Measurements from ENCODE around the gene AKR1D1. TPM values are rescaled to one million over a fixed set of nuclear protein-coding genes. Genes with fewer than 3 reads are reported as not detected.

The AKR1D1 gene
- polyA plus RNA-seq, 1 donor from 2014 or later: not detected

DNA sequence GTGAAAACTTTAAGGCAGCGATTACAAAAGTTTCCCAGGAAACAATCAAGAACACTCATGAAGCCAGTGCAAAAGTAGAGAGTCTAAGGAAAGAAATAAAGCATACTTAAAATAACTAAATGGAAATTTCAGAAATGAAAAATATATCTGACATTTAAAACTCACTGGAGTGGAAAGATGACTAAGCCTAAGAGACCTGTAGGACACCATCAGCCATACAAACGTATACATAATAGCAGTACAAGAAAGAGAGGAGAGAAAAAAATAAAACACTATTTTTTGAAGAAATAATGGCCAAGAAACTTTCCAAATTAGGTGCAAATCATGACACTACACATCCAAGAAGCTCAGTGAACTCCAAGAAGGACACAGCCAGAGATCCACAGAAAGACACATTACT lies 5.4 kb upstream of the AKR1D1 start:
- Histone ChIP-seq H3K9ac (ENCODE audit: low read length) (no peak overlapping the region), H2AFZ (ENCODE audit: low read depth, low read length) (no peak overlapping the region), H3K79me2 (replicated peaks; ENCODE audit: insufficient read depth, low read length) (no peaks in the 10 kb centered on the region), H3F3A (ENCODE audit: insufficient read depth, low read length, poor library complexity, severe bottlenecking) (no peaks in the 10 kb centered on the region), H4K20me1 (ENCODE audit: insufficient read depth) (no peaks in the 10 kb centered on the region), H3K27ac (ENCODE audit: low read length) (no peak overlapping the region), H3K36me3 (ENCODE audit: insufficient read depth, low read length) (no peaks in the 10 kb centered on the region), H3K4me2 (ENCODE audit: low read length) (no peak overlapping the region), H3K4me3 (ENCODE audit: low read length) (no peak overlapping the region), H3K9me3 (ENCODE audit: low read length) (no peaks in the 10 kb centered on the region), H3K9me2 (ENCODE audit: insufficient read depth, low read length) (no peaks in the 10 kb centered on the region), H3K27me3 (ENCODE audit: insufficient read depth, low read depth, low read length) (no peaks in the 10 kb centered on the region)
- TF ChIP-seq SMC3 (conservative IDR thresholded peaks at IDR 0.05; ENCODE audit: poor library complexity) (no peak), RAD21 (conservative IDR thresholded peaks at IDR 0.05) (no peak), MXI1 (conservative IDR thresholded peaks at IDR 0.05; ENCODE audit: poor library complexity, severe bottlenecking) (no peak), EP300 (conservative IDR thresholded peaks at IDR 0.05; ENCODE audit: poor library complexity, severe bottlenecking) (no peak), TAF1 (IDR thresholded peaks at IDR 0.05; ENCODE audit: low read depth) (no peak)
- TF ChIP-seq, protein P1, sequence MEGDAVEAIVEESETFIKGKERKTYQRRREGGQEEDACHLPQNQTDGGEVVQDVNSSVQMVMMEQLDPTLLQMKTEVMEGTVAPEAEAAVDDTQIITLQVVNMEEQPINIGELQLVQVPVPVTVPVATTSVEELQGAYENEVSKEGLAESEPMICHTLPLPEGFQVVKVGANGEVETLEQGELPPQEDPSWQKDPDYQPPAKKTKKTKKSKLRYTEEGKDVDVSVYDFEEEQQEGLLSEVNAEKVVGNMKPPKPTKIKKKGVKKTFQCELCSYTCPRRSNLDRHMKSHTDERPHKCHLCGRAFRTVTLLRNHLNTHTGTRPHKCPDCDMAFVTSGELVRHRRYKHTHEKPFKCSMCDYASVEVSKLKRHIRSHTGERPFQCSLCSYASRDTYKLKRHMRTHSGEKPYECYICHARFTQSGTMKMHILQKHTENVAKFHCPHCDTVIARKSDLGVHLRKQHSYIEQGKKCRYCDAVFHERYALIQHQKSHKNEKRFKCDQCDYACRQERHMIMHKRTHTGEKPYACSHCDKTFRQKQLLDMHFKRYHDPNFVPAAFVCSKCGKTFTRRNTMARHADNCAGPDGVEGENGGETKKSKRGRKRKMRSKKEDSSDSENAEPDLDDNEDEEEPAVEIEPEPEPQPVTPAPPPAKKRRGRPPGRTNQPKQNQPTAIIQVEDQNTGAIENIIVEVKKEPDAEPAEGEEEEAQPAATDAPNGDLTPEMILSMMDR (IDR thresholded peaks at IDR 0.05; ENCODE audit: poor library complexity, severe bottlenecking): no peak
- TF ChIP-seq, protein P2, sequence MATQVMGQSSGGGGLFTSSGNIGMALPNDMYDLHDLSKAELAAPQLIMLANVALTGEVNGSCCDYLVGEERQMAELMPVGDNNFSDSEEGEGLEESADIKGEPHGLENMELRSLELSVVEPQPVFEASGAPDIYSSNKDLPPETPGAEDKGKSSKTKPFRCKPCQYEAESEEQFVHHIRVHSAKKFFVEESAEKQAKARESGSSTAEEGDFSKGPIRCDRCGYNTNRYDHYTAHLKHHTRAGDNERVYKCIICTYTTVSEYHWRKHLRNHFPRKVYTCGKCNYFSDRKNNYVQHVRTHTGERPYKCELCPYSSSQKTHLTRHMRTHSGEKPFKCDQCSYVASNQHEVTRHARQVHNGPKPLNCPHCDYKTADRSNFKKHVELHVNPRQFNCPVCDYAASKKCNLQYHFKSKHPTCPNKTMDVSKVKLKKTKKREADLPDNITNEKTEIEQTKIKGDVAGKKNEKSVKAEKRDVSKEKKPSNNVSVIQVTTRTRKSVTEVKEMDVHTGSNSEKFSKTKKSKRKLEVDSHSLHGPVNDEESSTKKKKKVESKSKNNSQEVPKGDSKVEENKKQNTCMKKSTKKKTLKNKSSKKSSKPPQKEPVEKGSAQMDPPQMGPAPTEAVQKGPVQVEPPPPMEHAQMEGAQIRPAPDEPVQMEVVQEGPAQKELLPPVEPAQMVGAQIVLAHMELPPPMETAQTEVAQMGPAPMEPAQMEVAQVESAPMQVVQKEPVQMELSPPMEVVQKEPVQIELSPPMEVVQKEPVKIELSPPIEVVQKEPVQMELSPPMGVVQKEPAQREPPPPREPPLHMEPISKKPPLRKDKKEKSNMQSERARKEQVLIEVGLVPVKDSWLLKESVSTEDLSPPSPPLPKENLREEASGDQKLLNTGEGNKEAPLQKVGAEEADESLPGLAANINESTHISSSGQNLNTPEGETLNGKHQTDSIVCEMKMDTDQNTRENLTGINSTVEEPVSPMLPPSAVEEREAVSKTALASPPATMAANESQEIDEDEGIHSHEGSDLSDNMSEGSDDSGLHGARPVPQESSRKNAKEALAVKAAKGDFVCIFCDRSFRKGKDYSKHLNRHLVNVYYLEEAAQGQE (IDR thresholded peaks at IDR 0.05; ENCODE audit: borderline replicate concordance): no peak

DNA sequence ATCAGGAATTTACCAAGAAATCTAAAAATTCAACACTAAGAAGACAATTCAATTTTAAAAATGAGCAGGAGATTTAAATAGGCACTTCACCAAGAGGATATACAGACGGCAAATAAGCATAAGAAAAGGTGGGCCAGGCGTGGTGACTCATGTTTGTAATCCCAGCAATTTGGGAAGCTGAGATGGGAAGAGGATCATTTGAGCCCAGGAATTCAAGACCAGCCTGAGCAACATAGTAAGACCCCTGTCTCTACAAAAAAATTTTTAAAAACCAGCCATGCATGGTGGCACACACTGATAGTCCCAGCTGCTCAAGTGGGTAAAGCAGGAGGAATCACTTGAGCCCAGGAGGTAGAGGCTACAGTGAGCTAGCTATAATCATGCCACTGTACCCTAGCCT lies 3.5 kb upstream of the AKR1D1 start:
- Histone ChIP-seq H3K9ac (ENCODE audit: low read length) (no peak overlapping the region), H3K27ac (ENCODE audit: low read length) (no peak overlapping the region), H3K27me3 (ENCODE audit: insufficient read depth, low read depth, low read length) (no peaks in the 10 kb centered on the region), H3K9me2 (ENCODE audit: insufficient read depth, low read length) (no peaks in the 10 kb centered on the region), H3K36me3 (ENCODE audit: insufficient read depth, low read length) (no peaks in the 10 kb centered on the region), H3K9me3 (ENCODE audit: low read length) (no peaks in the 10 kb centered on the region), H3K4me2 (ENCODE audit: low read length) (no peak overlapping the region), H3K79me2 (replicated peaks; ENCODE audit: insufficient read depth, low read length) (no peaks in the 10 kb centered on the region), H4K20me1 (ENCODE audit: insufficient read depth) (no peaks in the 10 kb centered on the region), H3F3A (ENCODE audit: insufficient read depth, low read length, poor library complexity, severe bottlenecking) (no peaks in the 10 kb centered on the region), H2AFZ (ENCODE audit: low read depth, low read length) (no peak overlapping the region), H3K4me3 (ENCODE audit: low read length) (no peak overlapping the region)
- no peak for TF ChIP-seq EP300 (conservative IDR thresholded peaks at IDR 0.05; ENCODE audit: poor library complexity, severe bottlenecking)
- TF ChIP-seq SMC3 (conservative IDR thresholded peaks at IDR 0.05; ENCODE audit: poor library complexity): no peak
- TF ChIP-seq RAD21 (conservative IDR thresholded peaks at IDR 0.05): no peak
- no peak for TF ChIP-seq EZH2 (IDR thresholded peaks at IDR 0.05; ENCODE audit: borderline replicate concordance, insufficient read depth, low read length, poor library complexity, severe bottlenecking)
- TF ChIP-seq MXI1 (conservative IDR thresholded peaks at IDR 0.05; ENCODE audit: poor library complexity, severe bottlenecking): no peak
- TF ChIP-seq POLR2AphosphoS5 (IDR thresholded peaks at IDR 0.05): no peak
- TF ChIP-seq, protein P1 (IDR thresholded peaks at IDR 0.05; ENCODE audit: poor library complexity, severe bottlenecking): no peak
- TF ChIP-seq TAF1 (IDR thresholded peaks at IDR 0.05; ENCODE audit: low read depth): no peak
- TF ChIP-seq, protein P2 (IDR thresholded peaks at IDR 0.05; ENCODE audit: borderline replicate concordance): no peak
